NCI-H510A treated with DMSO at 0.1 percent for 48 hours (cell line): Measurements from ENCODE around the gene PXT1.

ENCODE experiments used
- DNase-seq: peaks from one replicate; lab custom pipeline; 2025; lab: John Stamatoyannopoulos, UW

The PXT1 gene

GRCh38 chr6:36346486-36347273 is 96.0 kb downstream of the PXT1 start:
- no peak for DNase-seq

- no peak for DNase-seq
Observed at GRCh38 chr6:36345681-36346466, 96.8 kb downstream of the PXT1 start.

- no peak for DNase-seq
Observed at GRCh38 chr6:36343109-36343680, 99.5 kb downstream of the PXT1 start.

GRCh38 chr6:36340618-36341454 is 101.8 kb downstream of the PXT1 start:
- peak; percentile 45 for DNase-seq
